MG63 (cell line): ENCODE data around the gene ACD. TPM values are rescaled to one million over a fixed set of nuclear protein-coding genes. Genes with fewer than 3 reads are reported as not detected.

Source experiments
- DNase-seq: peaks from one replicate; pipeline ENCODE4 v3.0.0-alpha.2; 2020
- H3K27me3 ChIP-seq: fragments of 250-450 bp; sonication (Bioruptor Pico); 2 replicates; pipeline ENCODE4 v1.5.1; 2020; ENCODE audit warnings: mild to moderate bottlenecking, moderate library complexity
- H3K36me3 ChIP-seq: fragments of 250-450 bp; sonication (Bioruptor Pico); 2 replicates; pipeline ENCODE4 v1.5.1; 2020; ENCODE audit warnings: mild to moderate bottlenecking, moderate library complexity
- H3K4me3 ChIP-seq: fragments of 250-450 bp; sonication (Bioruptor Pico); 2 replicates; pipeline ENCODE4 v1.5.1; 2020; ENCODE audit warnings: mild to moderate bottlenecking, moderate library complexity
- H3K9me3 ChIP-seq: fragments of 250-450 bp; sonication (Bioruptor Pico); 2 replicates; pipeline ENCODE4 v1.5.1; 2020; ENCODE audit warnings: mild to moderate bottlenecking, moderate library complexity
- total RNA-seq: library from RNA; depleted of rRNA; stranded (reverse); fragments of >200 nt; shearing (Covaris generic); gene quantifications from 2 replicates; pipeline ENCODE4 v1.2.3, GENCODE V29; 2014; ENCODE audit warnings: low replicate concordance

ACD gene
- total RNA-seq, 1 experiment from 2014 or later: 24.4 TPM

GRCh38 chr16:67657017-67657608, 2.9 kb downstream of the ACD start:
- Histone ChIP-seq H3K4me3 (no peak overlapping the region), H3K9me3 (no peaks in the 10 kb centered on the region), H3K36me3 (no peaks in the 10 kb centered on the region), H3K27me3 (no peaks in the 10 kb centered on the region)
- DNase-seq: no peak

GRCh38 chr16:67656344-67657016, 3.6 kb downstream of the ACD start:
- Histone ChIP-seq H3K36me3 (no peaks in the 10 kb centered on the region), H3K9me3 (no peaks in the 10 kb centered on the region), H3K4me3 (no peak overlapping the region), H3K27me3 (no peaks in the 10 kb centered on the region)
- DNase-seq: no peak

- Histone ChIP-seq H3K4me3 (no peak overlapping the region), H3K36me3 (no peaks in the 10 kb centered on the region), H3K9me3 (no peaks in the 10 kb centered on the region), H3K27me3 (no peaks in the 10 kb centered on the region)
- DNase-seq: no peak
These were observed 4.7 kb downstream of the ACD start for GRCh38 chr16:67655363-67655762.

GRCh38 chr16:67654403-67654911, 5.6 kb downstream of the ACD start:
- H3K4me3 ChIP-seq: no peak overlapping the region
- DNase-seq: no peak
- H3K27me3 ChIP-seq: no peaks in the 10 kb centered on the region
- no peaks in the 10 kb centered on the region for H3K9me3 ChIP-seq
- no peaks in the 10 kb centered on the region for H3K36me3 ChIP-seq

- H3K36me3 ChIP-seq: no peaks in the 10 kb centered on the region
- no peaks in the 10 kb centered on the region for H3K9me3 ChIP-seq
- no peak overlapping the region for H3K4me3 ChIP-seq
- no peak for DNase-seq
- H3K27me3 ChIP-seq: no peaks in the 10 kb centered on the region
These were observed 6.2 kb downstream of the ACD start for GRCh38 chr16:67653789-67654402.

- H3K9me3 ChIP-seq: no peaks in the 10 kb centered on the region
- no peaks in the 10 kb centered on the region for H3K36me3 ChIP-seq
- 0 out of 2 replicates have a peak overlapping the region, but pooled peaks have one; percentile 11 for H3K4me3 ChIP-seq
- DNase-seq: no peak
- H3K27me3 ChIP-seq: no peaks in the 10 kb centered on the region
These were observed 6.8 kb downstream of the ACD start for GRCh38 chr16:67653128-67653788.

GRCh38 chr16:67652578-67653127, 7.4 kb downstream of the ACD start:
- Histone ChIP-seq H3K36me3 (no peaks in the 10 kb centered on the region), H3K4me3 (no peak overlapping the region), H3K27me3 (no peaks in the 10 kb centered on the region), H3K9me3 (no peaks in the 10 kb centered on the region)
- no peak for DNase-seq

GRCh38 chr16:67651847-67652246, 8.2 kb downstream of the ACD start:
- no peak overlapping the region for H3K4me3 ChIP-seq
- no peak for DNase-seq
- no peaks in the 10 kb centered on the region for H3K27me3 ChIP-seq

GRCh38 chr16:67651039-67651438, 9.0 kb downstream of the ACD start:
- Histone ChIP-seq H3K36me3 (no peaks in the 10 kb centered on the region), H3K9me3 (no peaks in the 10 kb centered on the region), H3K4me3 (no peak overlapping the region), H3K27me3 (no peaks in the 10 kb centered on the region)
- no peak for DNase-seq

More at GRCh38 chr16:67651847-67652246, 8.2 kb downstream of the ACD start:
- H3K9me3 ChIP-seq: no peaks in the 10 kb centered on the region
- no peaks in the 10 kb centered on the region for H3K36me3 ChIP-seq

GRCh38 chr16:67650023-67650422, 10.0 kb downstream of the ACD start:
- DNase-seq: no peak
- Histone ChIP-seq H3K9me3 (no peaks in the 10 kb centered on the region), H3K4me3 (no peak overlapping the region), H3K27me3 (no peaks in the 10 kb centered on the region), H3K36me3 (no peaks in the 10 kb centered on the region)

- no peaks in the 10 kb centered on the region for H3K36me3 ChIP-seq
- H3K27me3 ChIP-seq: no peaks in the 10 kb centered on the region
- no peak overlapping the region for H3K4me3 ChIP-seq
- no peaks in the 10 kb centered on the region for H3K9me3 ChIP-seq
- no peak for DNase-seq
These were observed 10.5 kb downstream of the ACD start for GRCh38 chr16:67649494-67649931.

GRCh38 chr16:67648764-67649407, 11.2 kb downstream of the ACD start:
- H3K27me3 ChIP-seq: no peaks in the 10 kb centered on the region
- DNase-seq: no peak
- H3K9me3 ChIP-seq: no peaks in the 10 kb centered on the region
- no peaks in the 10 kb centered on the region for H3K36me3 ChIP-seq
- H3K4me3 ChIP-seq: no peak overlapping the region

- no peak overlapping the region for H3K4me3 ChIP-seq
- H3K36me3 ChIP-seq: no peaks in the 10 kb centered on the region
- DNase-seq: no peak
- no peaks in the 10 kb centered on the region for H3K27me3 ChIP-seq
- H3K9me3 ChIP-seq: no peaks in the 10 kb centered on the region
These were observed 11.8 kb downstream of the ACD start for GRCh38 chr16:67648088-67648763.

GRCh38 chr16:67647681-67648080, 12.4 kb downstream of the ACD start:
- Histone ChIP-seq H3K27me3 (no peaks in the 10 kb centered on the region), H3K36me3 (no peaks in the 10 kb centered on the region), H3K9me3 (no peaks in the 10 kb centered on the region), H3K4me3 (no peak overlapping the region)
- no peak for DNase-seq

GRCh38 chr16:67647111-67647651, 12.9 kb downstream of the ACD start:
- H3K36me3 ChIP-seq: no peaks in the 10 kb centered on the region
- H3K9me3 ChIP-seq: no peaks in the 10 kb centered on the region
- DNase-seq: no peak
- H3K4me3 ChIP-seq: no peak overlapping the region
- H3K27me3 ChIP-seq: no peaks in the 10 kb centered on the region
